Retinal pigment epithelial cell (primary cell): ENCODE measurements around the gene NRL.

Experiments
- DNase-seq: peaks from one replicate; pipeline ENCODE4 v3.0.0-alpha.2; 2010; ENCODE audit warnings: low read depth
- H3K4me3 ChIP-seq: 2 replicates; pipeline ENCODE4 v1.5.1; 2011; ENCODE audit warnings: mild to moderate bottlenecking, low read length, control low read depth, moderate library complexity
- TF ChIP-seq, protein P1 (sequence below): conservative IDR thresholded peaks from 2 replicates; pipeline ENCODE4 v1.5.1; 2011; ENCODE audit warnings: low read depth, low read length, control low read depth, inconsistent platforms

NRL gene

GRCh38 chr14:24116128-24116814 is 1.5 kb upstream of the NRL start:
- TF ChIP-seq, protein P1, sequence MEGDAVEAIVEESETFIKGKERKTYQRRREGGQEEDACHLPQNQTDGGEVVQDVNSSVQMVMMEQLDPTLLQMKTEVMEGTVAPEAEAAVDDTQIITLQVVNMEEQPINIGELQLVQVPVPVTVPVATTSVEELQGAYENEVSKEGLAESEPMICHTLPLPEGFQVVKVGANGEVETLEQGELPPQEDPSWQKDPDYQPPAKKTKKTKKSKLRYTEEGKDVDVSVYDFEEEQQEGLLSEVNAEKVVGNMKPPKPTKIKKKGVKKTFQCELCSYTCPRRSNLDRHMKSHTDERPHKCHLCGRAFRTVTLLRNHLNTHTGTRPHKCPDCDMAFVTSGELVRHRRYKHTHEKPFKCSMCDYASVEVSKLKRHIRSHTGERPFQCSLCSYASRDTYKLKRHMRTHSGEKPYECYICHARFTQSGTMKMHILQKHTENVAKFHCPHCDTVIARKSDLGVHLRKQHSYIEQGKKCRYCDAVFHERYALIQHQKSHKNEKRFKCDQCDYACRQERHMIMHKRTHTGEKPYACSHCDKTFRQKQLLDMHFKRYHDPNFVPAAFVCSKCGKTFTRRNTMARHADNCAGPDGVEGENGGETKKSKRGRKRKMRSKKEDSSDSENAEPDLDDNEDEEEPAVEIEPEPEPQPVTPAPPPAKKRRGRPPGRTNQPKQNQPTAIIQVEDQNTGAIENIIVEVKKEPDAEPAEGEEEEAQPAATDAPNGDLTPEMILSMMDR = no peak
- H3K4me3 ChIP-seq = no peak overlapping the region
- DNase-seq = no peak

DNA sequence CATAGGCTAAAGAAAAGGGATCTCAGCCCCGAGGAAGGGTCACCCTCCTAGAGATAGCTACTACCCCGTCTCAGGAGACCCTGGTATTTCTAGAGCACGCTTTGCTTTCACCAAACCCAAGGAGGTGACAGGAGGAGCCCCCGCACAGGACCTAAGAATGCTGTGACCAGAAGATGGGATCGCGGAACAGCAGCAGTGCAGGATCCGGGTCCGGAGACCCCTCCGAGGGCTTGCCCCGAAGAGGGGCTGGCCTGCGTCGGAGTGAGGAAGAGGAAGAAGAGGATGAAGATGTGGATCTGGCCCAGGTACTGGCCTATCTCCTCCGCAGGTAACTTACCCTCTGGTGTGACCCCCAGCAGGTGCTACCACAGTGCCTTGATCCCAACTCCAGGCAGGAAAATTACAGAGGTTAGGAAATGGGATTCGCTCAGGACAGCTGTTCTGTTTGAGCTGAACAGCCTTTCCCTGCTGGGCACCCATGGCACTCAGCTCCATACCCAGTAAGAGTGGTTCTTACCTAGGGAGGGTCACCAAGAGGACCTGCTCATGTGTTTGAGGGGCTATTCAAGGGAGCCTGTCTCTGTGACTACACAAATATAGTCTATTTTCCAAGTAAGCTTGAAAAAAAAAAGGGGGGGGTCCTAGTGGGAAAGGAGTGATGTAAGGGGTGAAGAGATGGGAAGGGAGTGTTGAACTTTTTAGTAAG is 826 bp upstream of the NRL start:
- peak overlapping the region; percentile 94 for H3K4me3 ChIP-seq
- TF ChIP-seq, protein P1 = no peak
- DNase-seq = no peak

DNA sequence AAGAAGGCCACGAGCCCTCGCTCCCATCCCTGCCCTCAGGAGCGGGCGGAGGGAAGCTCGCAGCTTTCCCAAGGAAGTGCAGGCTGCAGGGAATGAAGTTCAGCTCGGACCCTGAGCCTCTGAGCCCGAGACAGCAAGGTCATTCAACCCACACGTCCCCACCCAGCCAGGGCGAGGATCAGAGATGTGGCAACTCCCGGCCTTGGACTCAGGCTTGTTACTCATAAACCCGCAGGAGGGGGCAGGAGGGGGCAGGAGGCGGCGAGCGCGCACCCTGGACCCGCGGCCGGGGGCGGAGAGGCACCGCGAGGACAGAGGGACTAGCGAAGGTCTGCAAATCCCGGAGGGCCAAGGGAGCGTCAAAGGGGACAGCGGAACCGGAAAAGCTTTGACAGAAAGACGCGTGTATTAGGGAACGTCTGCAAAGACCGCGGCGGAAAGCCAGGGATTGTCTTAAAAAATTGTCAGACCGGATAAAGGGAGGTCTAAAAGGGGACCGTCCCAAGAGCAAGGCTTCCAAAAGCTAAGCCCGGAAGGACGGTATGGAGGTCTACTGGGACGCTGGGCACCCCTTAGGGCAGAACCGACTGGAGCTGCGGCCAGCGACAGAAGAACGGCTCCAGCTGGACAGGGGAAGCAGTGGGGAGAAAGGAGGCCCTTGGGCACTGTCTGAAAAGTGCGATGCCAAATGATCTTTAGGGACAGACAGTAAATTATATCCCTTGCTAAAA is 783 bp downstream of the NRL start:
- H3K4me3 ChIP-seq = peak overlapping the region; percentile 94
- TF ChIP-seq, protein P1 = no peak
- DNase-seq = peak; percentile 82

- TF ChIP-seq, protein P1 = no peak
- no peak for DNase-seq
- peak overlapping the region; percentile 94 for H3K4me3 ChIP-seq
Measured at GRCh38 chr14:24113379-24113800, 1.4 kb downstream of the NRL start.

DNA sequence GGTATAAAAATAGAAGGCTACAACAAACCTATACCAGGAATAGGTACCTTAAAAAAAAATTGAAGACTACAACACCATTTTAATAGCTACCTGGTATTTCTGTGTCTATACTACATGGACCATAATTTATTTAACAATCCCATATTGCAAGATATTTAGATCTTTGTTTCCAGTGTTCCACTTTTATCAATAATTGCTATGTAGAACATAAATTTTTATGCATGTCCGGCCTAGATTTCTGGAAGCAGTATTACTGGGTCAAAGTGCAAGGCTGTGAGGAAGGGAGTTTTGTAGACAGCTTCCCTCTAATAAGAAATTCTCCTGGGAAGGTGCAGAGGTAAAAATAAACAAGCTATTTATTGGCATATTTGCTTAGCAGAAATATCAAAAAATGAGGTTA is 4.2 kb downstream of the NRL start:
- H3K4me3 ChIP-seq = no peak overlapping the region
- no peak for DNase-seq
- TF ChIP-seq, protein P1 = no peak

DNA sequence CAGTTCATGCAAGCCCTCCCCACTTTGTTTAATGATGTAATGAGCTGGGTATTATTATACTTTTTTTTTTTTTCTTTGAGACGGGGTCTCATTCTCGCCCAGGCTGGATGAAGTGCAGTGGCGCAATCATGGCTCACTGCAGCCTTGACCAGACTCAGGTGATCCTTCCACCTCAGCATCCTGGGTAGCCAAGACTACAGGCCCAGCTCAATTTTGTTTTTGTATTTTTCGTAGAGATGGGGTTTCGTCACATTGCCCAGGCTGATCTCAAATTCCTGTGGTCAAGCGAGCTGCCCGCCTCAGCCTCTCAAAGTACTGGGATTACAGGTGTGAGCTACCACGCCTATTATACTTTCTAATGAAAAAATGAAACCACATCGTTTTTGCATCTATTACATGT is 4.7 kb downstream of the NRL start:
- TF ChIP-seq, protein P1 = no peak
- H3K4me3 ChIP-seq = no peak overlapping the region
- no peak for DNase-seq
